A549 (cell line): ENCODE measurements around the gene DTNA. TPM values are rescaled to one million over a fixed set of nuclear protein-coding genes. Genes with fewer than 3 reads are reported as not detected.

Source experiments
- ATAC-seq, 2 experiments: fragments of 200-7000 bp in 1 of 2; fragments of >200 bp in 1 of 2; cut with Nextera tagmentation in 1 of 2; cut with Tn5 transposase in 1 of 2; 3 replicates each; pipeline versions ENCODE4 v1.8.0 to v1.9.1; 2018 to 2020; ENCODE audit warnings: mild to moderate bottlenecking in 1 of 2, moderate library complexity in 1 of 2
- CTCF ChIA-PET: fragments of 300-600 bp; sonication (Branson Sonifier 250); formaldehyde crosslinking; extraction: SDS; loops from one replicate; lab custom pipeline; 2021; ENCODE audit warnings: antibody characterized with exemption, inconsistent platforms; lab: Yijun Ruan, JAX
- POLR2A ChIA-PET: fragments of 350-600 bp; formaldehyde crosslinking; extraction: SDS; loops from one replicate; lab custom pipeline; 2021; ENCODE audit warnings: antibody characterized with exemption, inconsistent platforms; lab: Yijun Ruan, JAX
- DNase-seq, 2 experiments: peaks; one replicate each; pipeline versions ENCODE4 v3.0.0 to v3.0.0-alpha.2; 2011 to 2016; ENCODE audit warnings: low read depth in 1 of 2, low spot score in 1 of 2
- FAIRE-seq: peaks from 2 replicates; lab custom pipeline; 2011; peaks lifted over from hg19 to GRCh38; lab: Jason Lieb, UNC
- H3K27ac ChIP-seq, 2 experiments: fragments of >200 bp; sonication (Bioruptor Twin); formaldehyde crosslinking; 3 replicates each; pipeline ENCODE4 v1.5.1; 2016 to 2017
- H3K4me1 ChIP-seq: fragments of >200 bp; sonication (Bioruptor Twin); formaldehyde crosslinking; 3 replicates; pipeline ENCODE4 v1.6.1; 2016
- H3K4me2 ChIP-seq: fragments of >200 bp; sonication (Bioruptor Twin); formaldehyde crosslinking; 3 replicates; pipeline ENCODE4 v1.6.1; 2016
- H3K4me3 ChIP-seq: fragments of >200 bp; sonication (Bioruptor Twin); formaldehyde crosslinking; 3 replicates; pipeline ENCODE4 v1.5.1; 2016
- H3K9me3 ChIP-seq: fragments of >200 bp; sonication (Bioruptor Twin); formaldehyde crosslinking; 3 replicates; pipeline ENCODE4 v1.6.1; 2016
- ATOH8 ChIP-seq: fragments of 250-450 bp; sonication (Bioruptor Pico); IDR thresholded peaks from 2 replicates; pipeline ENCODE4 v1.5.0; 2020; ENCODE audit warnings: low read depth, mild to moderate bottlenecking, moderate library complexity
- CBX2 ChIP-seq: fragments of 200-600 bp; sonication (generic); IDR thresholded peaks from 2 replicates; pipeline ENCODE4 v1.6.1; 2016; ENCODE audit warnings: low read depth, mild to moderate bottlenecking, borderline replicate concordance
- CBX8 ChIP-seq: fragments of 200-600 bp; sonication (generic); IDR thresholded peaks from 2 replicates; pipeline ENCODE4 v1.6.1; 2016
- CEBPB ChIP-seq, 2 experiments: fragments of >200 bp in 1 of 2; sonication (Bioruptor Twin) in 1 of 2; formaldehyde crosslinking in 1 of 2; IDR thresholded peaks; 2 replicates each; pipeline ENCODE4 v1.6.1; 2012 to 2016
- CHD4 ChIP-seq: fragments of 200-600 bp; sonication (generic); IDR thresholded peaks from 2 replicates; pipeline ENCODE4 v1.6.1; 2016; ENCODE audit warnings: antibody characterized with exemption, mild to moderate bottlenecking, borderline replicate concordance
- CTCF ChIP-seq: fragments of >200 bp; sonication (Bioruptor Twin); formaldehyde crosslinking; IDR thresholded peaks from 3 replicates; pipeline ENCODE4 v1.5.1; 2016
- E2F6 ChIP-seq: IDR thresholded peaks from 2 replicates; pipeline ENCODE4 v1.6.1; 2012; ENCODE audit warnings: low read depth, borderline replicate concordance
- EHF ChIP-seq: fragments of 250-450 bp; sonication (Bioruptor Pico); IDR thresholded peaks from 2 replicates; pipeline ENCODE4 v1.5.0; 2020; ENCODE audit warnings: mild to moderate bottlenecking
- ESRRA ChIP-seq: fragments of 150-350 bp; IDR thresholded peaks from 2 replicates; pipeline ENCODE4 v1.6.1; 2014; ENCODE audit warnings: mild to moderate bottlenecking, low read length, borderline replicate concordance
- FOXS1 ChIP-seq: fragments of 250-450 bp; sonication (Bioruptor Pico); IDR thresholded peaks from 2 replicates; pipeline ENCODE4 v1.5.0; 2020; ENCODE audit warnings: mild to moderate bottlenecking, moderate library complexity
- HDAC2 ChIP-seq: fragments of 200-600 bp; sonication (generic); IDR thresholded peaks from 2 replicates; pipeline ENCODE4 v1.6.1; 2016
- HES2 ChIP-seq: fragments of >200 bp; sonication (Bioruptor Twin); formaldehyde crosslinking; IDR thresholded peaks from 2 replicates; pipeline ENCODE4 v1.6.1; 2016
- HMGXB4 ChIP-seq: fragments of 250-450 bp; sonication (Bioruptor Pico); IDR thresholded peaks from 2 replicates; pipeline ENCODE4 v1.5.0; 2021; ENCODE audit warnings: mild to moderate bottlenecking, moderate library complexity, borderline replicate concordance
- HOXB13 ChIP-seq: fragments of 250-450 bp; sonication (Bioruptor Pico); IDR thresholded peaks from 2 replicates; pipeline ENCODE4 v1.5.0; 2020; ENCODE audit warnings: low read depth, mild to moderate bottlenecking, moderate library complexity
- JUNB ChIP-seq: fragments of >200 bp; sonication (Bioruptor Twin); formaldehyde crosslinking; IDR thresholded peaks from 2 replicates; pipeline ENCODE4 v1.6.1; 2016
- MAFK ChIP-seq: fragments of 450-650 bp; IDR thresholded peaks from 2 replicates; pipeline ENCODE4 v1.6.1; 2014; ENCODE audit not compliant: partially characterized antibody
- MYC ChIP-seq: IDR thresholded peaks from 2 replicates; pipeline ENCODE4 v1.6.1; 2012; ENCODE audit warnings: mild to moderate bottlenecking, inconsistent platforms, low read length, improper control_type of control experiment, borderline replicate concordance
- NFE2L2 ChIP-seq: fragments of 150-350 bp; conservative IDR thresholded peaks from 2 replicates; pipeline ENCODE4 v1.6.1; 2014; ENCODE audit warnings: low read length
- POLR2A ChIP-seq: IDR thresholded peaks from 2 replicates; pipeline ENCODE4 v1.6.1; 2012; ENCODE audit warnings: mild to moderate bottlenecking, low read length
- POLR2AphosphoS2 ChIP-seq: conservative IDR thresholded peaks from 2 replicates; pipeline ENCODE4 v1.6.1; 2012; ENCODE audit warnings: low read length, improper control_type of control experiment, inconsistent platforms
- RCOR1 ChIP-seq: fragments of 150-350 bp; IDR thresholded peaks from 2 replicates; pipeline ENCODE4 v1.6.1; 2014; ENCODE audit warnings: antibody characterized with exemption, low read length, low read depth
- SMC3 ChIP-seq: fragments of >200 bp; sonication (Bioruptor Twin); formaldehyde crosslinking; IDR thresholded peaks from 3 replicates; pipeline ENCODE4 v1.6.1; 2018; ENCODE audit warnings: inconsistent platforms
- TP53 ChIP-seq: fragments of 250-450 bp; sonication (Bioruptor Pico); IDR thresholded peaks from 2 replicates; pipeline ENCODE4 v1.5.0; 2021; ENCODE audit warnings: mild to moderate bottlenecking, moderate library complexity
- ZFP36 ChIP-seq: fragments of 450-650 bp; IDR thresholded peaks from 2 replicates; pipeline ENCODE4 v1.6.1; 2014; ENCODE audit warnings: borderline replicate concordance; ENCODE audit not compliant: partially characterized antibody
- ZNF302 ChIP-seq: fragments of 250-450 bp; sonication (Bioruptor Pico); IDR thresholded peaks from 2 replicates; pipeline ENCODE4 v1.9.0; 2021; ENCODE audit warnings: inconsistent platforms, mild to moderate bottlenecking, moderate library complexity
- WGBS: methylation state at CpG from one replicate; pipeline ENCODE4 v1.1.6; 2017; ENCODE audit errors: missing lambda C conversion rate; 5-methylcytosine and 5-hydroxymethylcytosine counted together
- polyA plus RNA-seq, 4 experiments: library from polyadenylated mRNA; depleted of rRNA in 3 of 4; stranded (reverse); fragments of >200 nt; fragmentation: RNase III in 1 of 4; extraction: RNeasy Plus Mini Kit Qiagen cat#74134 plus additional on column Dnase treatment in 1 of 4; gene quantifications; 2 replicates in 3 of 4; 3 replicates in 1 of 4; pipeline ENCODE4 v1.2.3, GENCODE V29; 2011 to 2017

DTNA gene
- polyA plus RNA-seq, 2 of the 4 experiments (the other 2 are of a cell fraction), result 0.12 TPM; not detected in 1

GRCh38 chr18:34779112-34779511, 69.0 kb downstream of the DTNA start:
- POLR2A ChIA-PET, result no interaction called here
- Histone ChIP-seq H3K9me3 (no peaks in the 10 kb centered on the region), H3K27ac (no peak overlapping the region), H3K4me1 (no peaks in the 10 kb centered on the region), H3K4me3 (no peak overlapping the region), H3K4me2 (no peak overlapping the region)
- no peak for FAIRE-seq
- CTCF ChIA-PET, result interaction anchor here (1.6 to 2.2 kb wide), 2 partner anchors 9 to 118 kb away, joined by 7 to 11 read pairs; no protein-coding TSS in a partner anchor
- no peak for ATAC-seq
- TF ChIP-seq CBX2 (no peak), POLR2A (no peak), MAFK (no peak), FOXS1 (CRISPR knock-in tag) (no peak), HOXB13 (CRISPR knock-in tag) (no peak), CEBPB (IDR thresholded peaks at IDR 0.05) (no peak), CBX8 (no peak), HES2 (no peak), TP53 (CRISPR knock-in tag) (no peak), CHD4 (no peak), CTCF (no peak), ZNF302 (CRISPR knock-in tag) (no peak), SMC3 (no peak), ATOH8 (CRISPR knock-in tag) (no peak), HMGXB4 (CRISPR knock-in tag) (no peak), JUNB (no peak)
- DNase-seq, result no peak

GRCh38 chr18:34780856-34781255, 70.8 kb downstream of the DTNA start:
- CTCF ChIA-PET, result no interaction called here
- no peak overlapping the region for H3K27ac ChIP-seq
- POLR2A ChIA-PET, result no interaction called here
- no peak overlapping the region for H3K4me2 ChIP-seq
- no peak for TF ChIP-seq E2F6
- no peak for TF ChIP-seq HDAC2
- no peak for TF ChIP-seq NFE2L2
- TF ChIP-seq JUNB, result no peak
- TF ChIP-seq ZFP36, result no peak
- no peak for TF ChIP-seq EHF (CRISPR knock-in tag)
- no peak for TF ChIP-seq MYC
- no peak for TF ChIP-seq HES2
- TF ChIP-seq CBX2, result no peak
- no peak for TF ChIP-seq POLR2A
- TF ChIP-seq CEBPB (IDR thresholded peaks at IDR 0.05), result no peak
- TF ChIP-seq CBX8, result no peak
- TF ChIP-seq ESRRA, result no peak
- no peak for TF ChIP-seq RCOR1
- no peak for TF ChIP-seq FOXS1 (CRISPR knock-in tag)
- no peak for TF ChIP-seq POLR2AphosphoS2
- DNase-seq (no peak), FAIRE-seq (no peak), ATAC-seq (no peak)
- no peaks in the 10 kb centered on the region for H3K9me3 ChIP-seq
- no peak overlapping the region for H3K4me3 ChIP-seq
- H3K4me1 ChIP-seq, result no peaks in the 10 kb centered on the region
- WGBS, result 11% methylated on average over 2 of the region's 2 CpGs
